Astrocyte of the spinal cord (primary cell): ENCODE results near the gene CCDC88A.
A peak's percentile ranks its signal among the peaks of the same experiment; 100 is the strongest.

Experiments used
- DNase-seq: peaks from one replicate; pipeline ENCODE4 v3.0.0; 2011; ENCODE audit warnings: low read depth, low spot score
- H3K4me3 ChIP-seq: 2 replicates; pipeline ENCODE4 v1.5.1; 2011; ENCODE audit warnings: low read depth, mild to moderate bottlenecking, low read length, moderate library complexity
- in situ Hi-C: cut with HindIII; loops from 2 replicates; pipeline ENCODE4 v1.10.0; 2017; ENCODE audit warnings: low sequenced_read_pairs
- TF ChIP-seq, protein P1 (sequence below): IDR thresholded peaks from 2 replicates; pipeline ENCODE4 v1.5.1; 2012; ENCODE audit warnings: low read depth, mild to moderate bottlenecking, low read length, inconsistent platforms

The CCDC88A gene

DNA sequence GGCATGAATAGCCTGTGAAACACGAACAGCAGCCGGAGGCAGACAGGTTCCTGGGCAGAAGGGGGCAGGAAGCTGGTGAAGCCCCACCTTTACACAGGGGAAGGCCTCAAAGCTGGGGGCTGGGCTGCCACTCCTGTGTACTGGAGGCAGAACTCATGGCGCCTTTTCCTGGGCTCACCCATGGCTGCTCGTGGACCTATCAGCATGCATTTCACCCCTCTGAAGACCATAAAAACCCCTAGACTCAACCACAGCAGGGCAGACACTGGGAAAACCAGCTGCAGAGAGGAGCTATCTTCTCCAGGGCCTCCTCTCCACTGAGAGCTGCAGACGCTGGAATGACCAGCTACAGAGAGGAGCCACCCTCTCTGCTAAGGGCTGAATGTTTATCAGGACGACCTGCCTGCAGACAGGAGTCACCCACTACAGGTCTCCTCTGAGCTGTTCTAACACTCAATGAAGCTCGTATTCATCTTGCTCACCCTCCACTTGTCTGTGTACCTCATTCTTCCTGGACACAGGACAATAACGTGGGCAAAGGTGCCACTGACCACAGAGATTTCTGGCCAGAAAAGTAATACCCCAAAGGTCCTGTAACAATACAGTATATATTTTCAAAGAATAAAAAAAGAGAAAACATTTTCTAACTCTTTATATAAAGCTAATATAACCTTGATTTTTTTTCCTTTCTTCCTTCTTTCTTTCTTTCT is 18.9 kb upstream of the CCDC88A start:
- in situ Hi-C loops, result no loop called here
- TF ChIP-seq, protein P1, sequence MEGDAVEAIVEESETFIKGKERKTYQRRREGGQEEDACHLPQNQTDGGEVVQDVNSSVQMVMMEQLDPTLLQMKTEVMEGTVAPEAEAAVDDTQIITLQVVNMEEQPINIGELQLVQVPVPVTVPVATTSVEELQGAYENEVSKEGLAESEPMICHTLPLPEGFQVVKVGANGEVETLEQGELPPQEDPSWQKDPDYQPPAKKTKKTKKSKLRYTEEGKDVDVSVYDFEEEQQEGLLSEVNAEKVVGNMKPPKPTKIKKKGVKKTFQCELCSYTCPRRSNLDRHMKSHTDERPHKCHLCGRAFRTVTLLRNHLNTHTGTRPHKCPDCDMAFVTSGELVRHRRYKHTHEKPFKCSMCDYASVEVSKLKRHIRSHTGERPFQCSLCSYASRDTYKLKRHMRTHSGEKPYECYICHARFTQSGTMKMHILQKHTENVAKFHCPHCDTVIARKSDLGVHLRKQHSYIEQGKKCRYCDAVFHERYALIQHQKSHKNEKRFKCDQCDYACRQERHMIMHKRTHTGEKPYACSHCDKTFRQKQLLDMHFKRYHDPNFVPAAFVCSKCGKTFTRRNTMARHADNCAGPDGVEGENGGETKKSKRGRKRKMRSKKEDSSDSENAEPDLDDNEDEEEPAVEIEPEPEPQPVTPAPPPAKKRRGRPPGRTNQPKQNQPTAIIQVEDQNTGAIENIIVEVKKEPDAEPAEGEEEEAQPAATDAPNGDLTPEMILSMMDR, result no peak
- no peak overlapping the region for H3K4me3 ChIP-seq
- no peak for DNase-seq

DNA sequence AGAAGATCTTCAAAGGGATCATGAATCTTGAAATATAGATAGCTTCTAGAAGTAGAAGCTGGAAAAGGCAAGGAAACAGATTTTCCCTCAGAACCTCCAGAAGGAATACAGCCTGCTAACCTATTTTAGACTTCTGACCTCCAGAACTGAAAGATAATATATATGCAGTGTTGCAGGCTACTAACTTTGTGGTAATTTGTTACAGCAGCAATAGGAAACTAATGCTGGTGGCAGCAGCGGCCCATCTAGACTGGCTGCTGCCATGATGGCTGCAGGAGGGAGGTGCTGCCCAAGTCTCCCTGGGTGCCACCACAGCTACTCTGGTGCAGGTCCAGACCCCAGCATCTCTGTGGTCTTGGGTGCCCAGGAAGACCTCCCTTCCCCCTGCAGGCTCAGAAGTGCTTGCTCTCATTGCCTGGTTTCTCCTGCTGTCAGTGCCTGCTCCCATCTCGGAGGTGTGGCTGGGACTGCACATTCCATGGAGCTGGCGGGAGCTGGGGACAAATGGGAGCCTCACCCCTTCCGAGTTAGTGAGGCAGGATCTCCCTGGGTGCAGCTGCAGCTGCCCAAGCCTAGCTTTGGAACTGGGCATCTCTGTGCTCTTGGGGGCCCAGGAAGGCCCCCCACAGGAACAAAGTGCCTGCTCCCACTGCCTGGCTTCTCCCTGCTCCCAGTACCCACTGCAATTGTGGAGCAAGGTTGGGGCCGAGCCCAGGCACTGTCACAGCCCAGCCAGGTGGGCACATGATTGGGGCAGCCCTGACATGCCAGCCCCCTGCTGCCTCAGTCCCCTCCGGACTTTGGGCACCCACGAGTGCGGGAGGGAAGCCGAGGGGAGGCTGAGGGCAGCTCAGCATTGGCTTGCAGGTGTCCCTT is 18.1 kb upstream of the CCDC88A start:
- H3K4me3 ChIP-seq, result no peak overlapping the region
- in situ Hi-C loops, result no loop called here
- DNase-seq, result no peak
- TF ChIP-seq, protein P1, result no peak

DNA sequence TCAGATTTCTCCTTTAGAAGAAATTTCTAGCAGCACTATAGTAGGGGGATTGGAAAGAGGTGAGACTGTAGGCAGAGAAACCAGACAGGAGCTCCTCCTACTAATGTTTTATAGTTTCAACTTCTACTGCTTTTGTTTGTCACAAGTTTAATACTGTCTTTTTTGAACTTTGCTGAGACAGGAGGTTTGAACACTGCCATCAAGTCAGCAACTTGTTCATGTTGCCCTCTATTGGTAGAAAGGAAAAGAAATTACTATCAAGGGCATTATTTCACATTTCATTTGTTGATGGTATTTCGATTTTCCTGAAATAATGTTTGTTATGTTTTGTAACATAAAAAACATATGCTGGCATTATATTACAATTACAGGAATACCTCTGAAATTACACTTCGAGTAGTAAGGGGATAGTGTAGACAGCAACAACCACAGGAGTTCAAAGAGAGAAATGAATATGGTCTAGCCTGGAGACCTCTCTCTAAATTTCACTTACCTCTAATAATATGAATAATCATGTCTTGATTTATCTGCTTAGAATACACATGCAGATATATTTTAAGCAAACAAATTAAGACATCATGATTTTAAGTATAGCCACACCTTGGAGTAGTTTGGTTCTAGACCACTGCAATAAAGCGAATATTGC is 12.4 kb upstream of the CCDC88A start:
- in situ Hi-C loops, result no loop called here
- no peak overlapping the region for H3K4me3 ChIP-seq
- TF ChIP-seq, protein P1, result peak; percentile 70
- peak; percentile 52 for DNase-seq

DNA sequence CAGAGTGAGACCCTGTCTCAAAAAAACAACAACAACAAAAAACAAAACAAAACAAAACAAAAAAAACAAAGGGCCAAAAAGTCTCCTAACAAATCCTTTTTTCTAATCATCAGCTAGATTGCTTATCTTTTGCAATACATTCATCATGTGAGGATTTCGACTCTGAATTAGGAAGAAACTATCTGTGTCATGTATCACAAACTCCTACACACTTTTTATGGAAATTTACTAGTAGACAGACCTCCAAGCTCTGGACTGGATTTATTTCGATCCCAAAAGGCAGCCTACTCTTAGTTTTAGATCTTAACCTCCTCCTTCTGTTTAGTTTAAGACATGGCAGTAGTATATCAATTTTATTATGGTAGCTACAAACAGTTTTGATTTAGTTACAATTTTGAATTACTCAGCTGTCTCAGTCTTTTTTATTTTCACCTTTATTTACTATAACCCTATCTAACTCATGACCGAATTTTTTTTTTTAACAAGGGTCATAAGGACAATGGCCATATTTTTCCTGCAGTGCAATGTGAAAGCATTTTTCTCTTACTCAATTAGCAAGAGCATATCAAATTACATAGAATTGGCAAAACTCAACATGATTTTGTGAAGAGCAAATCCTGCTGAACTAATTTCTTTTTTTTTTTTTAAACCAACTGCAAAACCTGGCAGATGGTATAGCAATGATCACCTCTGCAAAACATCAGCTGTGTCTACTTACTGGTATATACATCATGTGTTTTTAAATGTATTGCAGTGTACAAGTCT is 10.7 kb upstream of the CCDC88A start:
- no peak overlapping the region for H3K4me3 ChIP-seq
- in situ Hi-C loops, result no loop called here
- TF ChIP-seq, protein P1, result no peak
- DNase-seq, result no peak

DNA sequence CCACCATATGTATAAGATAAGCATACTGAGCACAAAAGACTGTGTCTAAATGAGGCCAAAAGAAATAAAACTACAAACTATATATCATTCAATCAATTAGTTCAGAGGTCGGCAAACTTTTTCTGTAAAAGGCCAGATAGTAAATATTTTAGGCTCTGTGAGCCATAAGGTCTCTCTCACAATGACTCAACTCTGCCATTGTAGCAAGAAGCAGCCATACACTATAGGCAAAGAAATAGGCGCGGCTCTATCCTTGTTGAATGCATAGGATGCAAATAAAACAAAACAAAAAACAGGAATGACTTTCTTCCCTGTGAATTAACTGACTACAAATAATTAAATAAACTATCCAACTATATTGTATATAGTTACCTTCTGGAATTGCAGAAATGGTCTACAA is 8.6 kb upstream of the CCDC88A start:
- in situ Hi-C loops, result no loop called here
- no peak for DNase-seq
- H3K4me3 ChIP-seq, result no peak overlapping the region
- TF ChIP-seq, protein P1, result no peak

DNA sequence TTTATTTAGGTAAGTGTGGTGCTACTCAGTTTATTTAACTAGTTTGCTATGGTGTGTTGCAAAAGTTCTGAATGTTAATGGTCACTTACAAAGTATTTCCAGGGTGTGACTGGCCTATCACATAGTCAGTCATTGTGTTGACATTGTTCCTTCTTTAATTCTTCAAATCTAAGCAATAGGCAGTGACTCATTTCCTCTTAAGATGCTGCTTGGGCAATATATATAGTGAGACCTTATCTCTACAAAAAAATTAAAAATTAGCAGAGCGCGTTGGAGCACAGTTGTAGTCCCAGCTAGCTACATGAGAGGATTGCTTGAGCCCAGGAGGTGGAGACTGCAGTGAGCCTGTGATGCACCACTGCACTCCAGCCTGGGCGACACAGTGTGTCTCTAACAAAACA is 5.8 kb upstream of the CCDC88A start:
- in situ Hi-C loops, result no loop called here
- H3K4me3 ChIP-seq, result no peak overlapping the region
- TF ChIP-seq, protein P1, result no peak
- DNase-seq, result peak; percentile 70
